GM18505 (cell line): ENCODE results near the gene MINDY2.

ENCODE experiments used
- ATAC-seq: cut with Tn5 transposase; IDR thresholded peaks from one replicate; pipeline ENCODE4 v1.9.1; 2021; ENCODE audit not compliant: unreplicated experiment
- POLR2A ChIP-seq: IDR thresholded peaks from 4 replicates; pipeline ENCODE4 v1.6.1; 2011; ENCODE audit warnings: borderline replicate concordance; ENCODE audit not compliant: insufficient read depth, insufficient read length; ENCODE audit errors: extremely low read depth

MINDY2 gene

DNA sequence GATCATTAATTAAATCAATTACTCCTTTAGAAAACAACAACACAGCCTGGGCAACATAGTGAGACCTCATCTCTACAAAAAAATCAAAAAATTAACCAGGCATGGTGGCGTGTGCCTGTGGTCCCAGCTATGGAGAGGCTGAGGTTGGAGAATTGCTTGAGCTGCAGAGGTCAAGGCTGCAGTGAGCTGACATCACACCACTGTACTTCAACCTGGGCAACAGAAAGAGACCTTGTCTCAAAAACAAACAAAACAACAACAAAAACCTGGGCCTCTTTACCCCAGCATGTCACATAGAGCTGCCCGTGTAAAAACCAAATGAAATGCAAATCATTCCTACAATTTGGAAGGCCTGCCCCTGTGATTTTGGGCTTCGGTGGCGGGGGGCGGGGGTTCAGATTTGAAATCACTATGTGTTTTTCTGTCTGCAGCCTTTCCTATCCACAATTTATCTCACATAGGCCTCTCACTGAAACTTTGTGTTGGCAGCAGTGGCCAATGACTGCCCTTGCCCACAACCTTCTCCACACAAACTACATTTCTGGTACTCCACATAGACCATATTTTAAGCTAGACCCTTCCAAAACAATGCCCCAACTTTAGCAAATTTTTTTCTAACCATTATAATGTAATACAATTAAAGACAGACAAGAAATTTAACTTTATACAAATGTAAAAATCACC, 28.1 kb upstream of the MINDY2 start:
- no peak for ATAC-seq
- TF ChIP-seq POLR2A: no peak

DNA sequence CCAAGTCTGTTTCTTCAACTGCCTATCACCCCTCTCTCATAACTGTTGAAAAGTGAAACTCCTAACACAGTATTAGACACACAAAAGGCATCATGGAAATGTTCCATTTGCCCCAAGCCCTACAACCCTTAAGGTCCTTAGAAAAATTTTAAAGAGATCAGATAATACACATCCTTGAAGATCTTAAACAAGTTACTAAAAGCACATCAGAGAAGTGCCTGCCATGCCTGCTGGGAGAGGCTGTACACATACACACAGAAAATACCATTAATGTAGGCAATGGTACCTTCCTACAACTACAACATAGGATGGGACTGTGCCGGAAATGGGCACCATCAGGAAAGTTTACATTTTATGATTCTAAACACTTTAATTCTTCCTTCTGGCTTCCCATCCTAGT, 24.9 kb upstream of the MINDY2 start:
- no peak for TF ChIP-seq POLR2A
- ATAC-seq: no peak

DNA sequence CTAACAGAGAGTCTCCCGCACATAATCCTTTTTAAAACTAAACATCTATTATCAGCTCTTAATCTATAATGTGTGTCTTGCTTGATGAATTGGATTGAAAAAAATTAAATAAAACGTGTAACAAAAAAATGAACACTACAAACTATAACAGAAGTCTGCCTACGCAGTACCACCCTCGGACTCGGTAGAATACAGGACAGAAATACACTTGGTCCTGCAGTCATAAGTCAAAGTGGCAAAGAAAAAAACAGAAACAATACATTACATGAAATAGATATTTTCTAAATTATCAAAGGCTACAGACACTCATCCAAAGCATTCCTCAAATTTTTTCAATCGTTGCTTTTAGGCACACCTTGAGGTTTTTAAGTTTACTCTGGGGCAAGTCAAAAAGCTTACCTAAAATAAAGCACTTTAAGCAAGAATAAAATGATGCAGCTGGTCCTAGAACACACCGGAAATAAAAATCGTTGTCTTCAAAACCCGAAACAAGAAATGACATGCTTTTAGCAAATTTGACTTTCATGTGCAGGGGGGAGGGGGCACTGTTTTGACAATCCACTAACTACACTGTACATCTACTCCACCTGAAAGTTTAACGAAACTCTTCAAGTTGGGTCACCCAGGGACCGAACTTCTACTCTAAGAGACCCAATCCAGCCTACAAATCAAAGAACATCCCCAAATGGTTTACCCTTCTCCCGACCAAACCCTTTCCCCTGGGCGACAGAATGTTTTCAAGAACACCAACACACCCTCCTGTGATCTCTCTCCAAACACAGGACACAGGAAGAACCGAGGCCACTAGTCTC, 22.9 kb upstream of the MINDY2 start:
- peak; percentile 7 for ATAC-seq
- no peak for TF ChIP-seq POLR2A

DNA sequence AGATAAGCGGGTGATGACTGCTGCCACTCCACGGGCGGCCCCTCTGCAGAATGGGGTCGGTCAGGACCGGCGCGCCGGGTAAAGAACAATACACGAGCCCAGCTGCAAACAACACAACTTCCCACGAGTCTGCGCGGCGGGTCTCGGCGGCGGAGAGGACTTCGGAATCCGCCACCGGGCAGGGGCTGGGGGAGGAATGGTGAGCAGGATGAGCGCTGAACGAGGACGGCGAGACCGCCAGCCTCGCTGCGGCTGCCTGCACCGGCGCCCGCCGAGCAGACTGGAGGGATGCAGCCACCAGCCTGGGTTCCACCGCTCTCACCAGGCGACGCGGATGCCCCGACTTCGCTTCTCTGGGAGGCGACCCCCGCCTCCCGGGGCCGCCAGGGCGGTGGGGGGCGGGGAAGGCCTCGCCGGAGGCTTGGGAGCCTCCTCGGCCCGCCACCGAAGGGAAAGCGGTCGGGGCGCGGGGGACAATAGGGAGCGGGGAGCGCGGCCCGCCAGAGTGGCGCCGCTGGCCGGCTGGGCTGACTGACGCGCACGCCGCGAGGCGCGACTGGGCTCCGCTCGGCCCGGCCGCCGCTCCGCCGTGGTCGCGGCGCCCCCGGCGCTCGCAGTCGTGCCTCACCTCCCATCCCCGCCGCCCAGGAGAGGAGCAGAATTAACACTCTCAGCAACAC, 22.1 kb upstream of the MINDY2 start:
- TF ChIP-seq POLR2A: no peak
- peak; percentile 40 for ATAC-seq

DNA sequence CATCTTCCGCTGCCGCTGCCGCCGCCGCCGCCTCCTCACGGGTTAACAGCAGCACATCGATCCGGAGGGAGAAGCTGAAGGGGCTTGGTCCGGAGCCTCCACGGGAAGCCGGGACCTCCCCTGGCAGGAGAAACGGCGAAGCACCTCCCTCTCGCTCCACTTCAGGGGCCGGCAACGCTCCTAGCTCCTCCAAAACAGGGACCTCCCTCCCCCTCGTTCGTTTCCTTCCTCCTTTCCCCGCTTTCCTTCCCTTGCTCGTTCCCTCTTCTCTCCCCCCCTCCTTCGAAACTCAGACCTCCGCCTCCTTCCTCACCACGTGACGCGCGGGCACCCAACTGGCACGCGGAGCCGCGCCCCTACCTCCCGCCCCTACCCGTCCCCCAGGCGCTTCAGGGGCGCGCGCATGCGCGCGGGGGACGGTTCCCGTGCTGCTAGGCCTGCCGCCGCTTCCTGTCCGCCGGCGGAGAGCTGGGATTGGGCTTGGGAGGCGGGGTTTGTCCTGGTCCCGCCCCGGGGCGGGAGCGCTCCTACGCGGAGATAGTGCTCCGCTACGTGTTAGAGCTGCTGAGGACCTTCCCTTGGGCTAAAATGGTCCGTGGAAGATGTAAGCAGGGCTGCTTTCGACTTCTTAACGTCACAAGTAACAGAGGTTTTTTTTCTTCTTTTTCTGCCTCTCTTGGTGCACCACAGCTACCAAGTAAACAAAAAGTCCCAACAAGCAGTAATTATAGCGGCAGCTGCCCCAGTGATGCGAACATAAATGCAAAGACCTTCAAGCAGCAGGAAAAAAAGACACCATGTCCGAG, 21.4 kb upstream of the MINDY2 start, which contains the start of gene ADAM10:
ADAM10 (minus strand) TSS at position 176 of the 806 bp plus-strand sequence; CDS start at position 3, 173 bp downstream.
- TF ChIP-seq POLR2A: peak; percentile 68
- ATAC-seq: peak; percentile 83

DNA sequence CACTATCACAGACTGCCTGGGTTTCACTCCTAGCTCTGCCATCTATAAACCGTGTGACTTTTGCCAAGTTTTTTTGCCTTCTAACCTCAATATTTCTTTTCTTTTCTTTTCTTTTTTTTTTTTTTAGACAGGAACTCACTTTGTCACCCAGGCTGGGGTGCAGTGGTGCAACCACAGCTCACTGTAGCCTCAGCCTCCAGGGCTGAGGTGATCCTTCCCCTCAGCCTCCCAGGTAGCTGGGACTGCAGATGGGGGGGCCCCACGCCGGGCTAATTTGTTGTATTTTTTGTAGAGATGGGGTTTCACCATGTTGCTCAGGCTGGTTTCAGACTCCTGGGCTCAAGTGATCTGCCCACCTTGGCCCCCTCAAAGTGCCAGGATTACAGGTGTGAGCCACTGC, 18.4 kb upstream of the MINDY2 start:
- no peak for TF ChIP-seq POLR2A
- no peak for ATAC-seq

DNA sequence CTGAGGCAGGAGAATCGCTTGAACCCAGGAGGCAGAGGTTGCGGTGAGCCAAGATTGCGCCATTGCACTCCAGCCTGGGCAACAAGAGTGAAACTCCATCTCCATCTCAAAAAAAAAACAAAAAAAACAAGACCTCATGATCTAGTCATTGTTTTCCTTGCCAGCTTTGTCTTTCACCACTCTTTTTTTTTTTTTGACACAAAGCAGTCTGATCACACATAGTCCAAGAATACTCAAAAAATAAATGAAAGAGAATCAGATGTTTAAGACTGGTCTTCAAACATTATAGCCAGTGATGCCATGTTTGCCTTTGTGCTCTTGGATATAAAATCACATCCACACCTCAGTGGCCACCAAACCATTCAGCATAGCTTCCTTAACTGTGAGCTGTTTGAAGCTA, 15.8 kb upstream of the MINDY2 start:
- TF ChIP-seq POLR2A: no peak
- ATAC-seq: no peak

DNA sequence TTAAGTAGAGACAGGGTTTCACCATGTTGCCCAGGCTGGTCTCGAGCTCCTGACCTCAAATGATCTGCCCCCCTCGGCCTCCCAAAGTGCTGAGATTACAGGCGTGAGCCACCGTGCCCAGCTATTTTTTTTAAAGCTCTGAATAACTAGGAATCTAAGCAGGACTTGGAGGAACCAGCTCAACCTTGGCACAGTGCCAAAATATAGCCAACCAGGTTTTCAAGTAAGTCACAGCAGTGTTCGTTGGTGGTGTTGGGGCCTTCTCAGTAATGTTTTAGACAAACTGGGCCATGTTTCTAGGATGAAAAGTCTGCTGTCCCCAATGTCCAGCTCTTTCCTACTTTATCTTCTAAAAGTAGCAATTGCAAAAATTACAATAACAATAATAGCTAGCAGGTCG, 15.1 kb upstream of the MINDY2 start:
- TF ChIP-seq POLR2A: no peak
- ATAC-seq: no peak

DNA sequence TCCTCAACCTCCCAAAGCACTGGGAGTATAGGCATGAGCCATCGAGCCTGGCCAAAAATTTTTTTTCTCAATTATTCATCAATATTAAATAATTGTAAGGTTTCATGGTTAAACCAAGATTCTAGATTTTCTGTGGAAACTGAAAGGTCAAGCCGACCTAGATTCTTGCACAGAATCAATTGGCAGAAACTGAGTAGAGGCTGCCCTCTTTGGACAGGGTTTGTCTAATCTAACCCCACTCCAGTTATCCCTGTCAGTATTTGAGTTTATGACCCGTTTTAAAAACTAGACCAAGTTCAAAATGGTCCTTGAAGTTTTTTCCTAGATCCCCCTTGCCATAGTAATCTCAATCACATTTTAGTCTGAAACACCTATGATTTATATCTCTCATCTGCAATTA, 13.0 kb upstream of the MINDY2 start:
- no peak for ATAC-seq
- no peak for TF ChIP-seq POLR2A

DNA sequence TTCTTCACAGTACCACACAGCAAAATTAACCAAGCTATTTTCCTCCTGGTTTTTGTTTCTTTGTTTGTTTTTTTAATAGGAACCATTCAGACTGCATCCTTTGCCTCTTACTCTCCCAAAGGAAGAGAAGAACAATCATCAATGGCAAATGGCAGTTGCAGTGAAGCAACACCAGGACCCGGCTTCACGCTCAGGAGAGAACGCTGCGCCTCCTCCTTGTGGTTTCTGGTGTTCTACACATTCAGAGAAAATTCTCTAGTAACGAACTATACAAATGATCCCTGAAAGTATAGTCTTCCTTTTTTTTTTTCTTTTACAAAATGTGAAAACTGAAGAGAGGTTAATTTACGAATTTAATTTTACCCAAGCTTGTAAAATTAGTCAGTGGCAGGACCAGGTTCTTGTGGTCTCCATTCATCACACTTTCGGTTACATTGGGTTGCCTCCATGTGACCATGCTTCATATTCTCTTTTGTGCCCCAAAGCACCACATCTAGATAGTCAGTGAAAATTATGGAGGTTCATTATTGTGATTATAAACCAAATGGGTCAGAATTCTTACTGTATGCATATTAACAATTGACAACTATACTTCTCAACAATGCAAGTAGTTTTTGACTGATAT, 10.6 kb upstream of the MINDY2 start:
- no peak for TF ChIP-seq POLR2A
- no peak for ATAC-seq

DNA sequence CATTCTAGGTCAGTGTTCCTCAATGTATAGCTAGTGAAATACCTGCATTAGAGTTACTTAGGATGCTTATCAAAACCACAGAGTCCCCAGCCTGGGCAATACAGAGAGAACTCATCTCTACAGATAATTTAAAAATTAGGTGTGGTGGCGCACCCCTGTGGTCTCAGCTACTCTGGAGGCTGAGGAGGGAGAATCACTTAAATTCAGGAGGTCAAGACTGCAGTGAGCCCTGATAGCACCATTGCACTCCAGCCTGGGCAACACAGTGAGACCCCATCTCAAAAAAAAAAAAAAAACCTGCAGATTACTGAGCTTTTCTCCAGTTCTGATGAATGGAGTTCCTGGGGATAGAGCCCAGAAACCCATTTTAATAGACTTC, 10.1 kb upstream of the MINDY2 start:
- ATAC-seq: no peak
- TF ChIP-seq POLR2A: no peak

DNA sequence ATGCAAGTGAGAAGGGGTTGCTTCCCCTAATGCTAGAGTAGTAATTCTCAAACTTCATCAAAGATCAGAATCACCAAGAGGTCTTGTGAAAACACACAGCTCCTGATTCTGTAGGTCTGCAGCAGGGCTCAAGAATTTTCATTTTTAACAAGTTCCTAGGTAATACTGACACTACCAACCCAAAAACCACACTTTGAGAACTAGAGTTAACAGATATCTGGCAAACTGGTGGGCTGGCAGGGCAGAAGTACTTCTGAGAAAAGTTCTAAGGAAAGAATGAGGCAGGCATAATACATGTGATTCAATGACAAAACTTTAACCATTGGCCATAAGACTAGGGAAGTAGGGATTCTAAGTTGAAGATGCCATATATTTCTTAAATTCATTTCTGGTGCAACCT, 8.8 kb upstream of the MINDY2 start:
- no peak for TF ChIP-seq POLR2A

More for the DNA sequence above, 8.8 kb upstream of the MINDY2 start:
- no peak for ATAC-seq
